SK-N-MC (cell line): ENCODE measurements around the gene CACTIN.

ENCODE experiments used
- DNase-seq: peaks from one replicate; pipeline ENCODE4 v3.0.0-alpha.2; 2011; ENCODE audit warnings: low read depth, low spot score
- H3K27ac ChIP-seq: fragments of 200-600 bp; sonication (generic); 2 replicates; pipeline ENCODE4 v1.5.1; 2016; ENCODE audit warnings: mixed run types
- H3K36me3 ChIP-seq: fragments of 200-600 bp; sonication (generic); 2 replicates; pipeline ENCODE4 v1.6.1; 2017; ENCODE audit warnings: antibody characterized with exemption, low read length, mixed read lengths; ENCODE audit not compliant: insufficient read depth
- H3K4me3 ChIP-seq: fragments of 200-600 bp; sonication (generic); 2 replicates; pipeline ENCODE4 v1.5.1; 2016
- H3K9ac ChIP-seq: fragments of 200-600 bp; sonication (generic); 2 replicates; pipeline ENCODE4 v1.8.0; 2017; ENCODE audit warnings: mixed run types, mixed read lengths; ENCODE audit not compliant: insufficient read length
- H3K9me3 ChIP-seq: fragments of 200-600 bp; sonication (generic); 2 replicates; pipeline ENCODE4 v1.6.1; 2017; ENCODE audit warnings: low read depth, mild to moderate bottlenecking, antibody characterized with exemption, low read length, moderate library complexity, mixed read lengths
- EZH2 ChIP-seq: fragments of 200-600 bp; sonication (generic); IDR thresholded peaks from one replicate; pipeline ENCODE4 v1.6.1; 2017; ENCODE audit warnings: antibody characterized with exemption
- FOXP2 ChIP-seq: optimal IDR thresholded peaks from 2 replicates; pipeline ENCODE3; 2011; ENCODE audit warnings: mild to moderate bottlenecking, moderate library complexity; ENCODE audit not compliant: insufficient read depth; ENCODE audit errors: extremely low read length, control extremely low read depth
- POLR2AphosphoS5 ChIP-seq: IDR thresholded peaks from 2 replicates; pipeline ENCODE4 v1.6.1; 2012; ENCODE audit warnings: mild to moderate bottlenecking, low read depth, low read length, borderline replicate concordance

Gene CACTIN

GRCh38 chr19:3642987-3643673, 16.5 kb upstream of the CACTIN start:
- H3K36me3 ChIP-seq, result no peaks in the 10 kb centered on the region
- no peak for TF ChIP-seq FOXP2
- no peak for TF ChIP-seq POLR2AphosphoS5
- TF ChIP-seq EZH2, result no peak
- no peak overlapping the region for H3K9ac ChIP-seq
- no peak overlapping the region for H3K4me3 ChIP-seq
- no peaks in the 10 kb centered on the region for H3K9me3 ChIP-seq
- no peak for DNase-seq
- no peak overlapping the region for H3K27ac ChIP-seq

GRCh38 chr19:3642296-3642695, 15.7 kb upstream of the CACTIN start:
- Histone ChIP-seq H3K9ac (no peak overlapping the region), H3K4me3 (no peak overlapping the region), H3K9me3 (no peaks in the 10 kb centered on the region), H3K36me3 (no peaks in the 10 kb centered on the region), H3K27ac (no peak overlapping the region)
- TF ChIP-seq EZH2, result no peak
- TF ChIP-seq FOXP2, result no peak
- no peak for TF ChIP-seq POLR2AphosphoS5
- DNase-seq, result no peak

- TF ChIP-seq EZH2 (no peak), FOXP2 (no peak), POLR2AphosphoS5 (no peak)
These were observed 15.1 kb upstream of the CACTIN start for GRCh38 chr19:3641515-3642269.

DNA sequence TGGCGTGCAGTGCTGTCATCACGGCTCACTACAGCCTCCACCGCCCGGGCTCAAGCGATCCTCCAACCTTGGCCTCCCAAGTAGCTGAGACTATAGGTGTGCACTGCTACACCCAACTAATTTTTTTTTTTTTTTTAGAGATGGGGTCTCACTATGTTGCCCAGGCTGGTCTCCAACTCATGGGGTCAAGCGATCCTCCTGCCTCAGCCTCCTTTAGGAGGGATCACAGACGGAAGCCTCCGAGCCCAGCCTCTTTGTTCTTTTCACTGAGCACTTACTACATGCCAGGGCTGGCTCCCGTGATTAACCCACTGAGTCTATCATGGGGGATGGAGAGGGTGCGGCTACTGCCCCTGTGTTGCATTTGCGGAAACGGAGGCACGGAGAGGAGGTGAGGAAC, 12.9 kb upstream of the CACTIN start:
- Histone ChIP-seq H3K27ac (no peak overlapping the region), H3K9me3 (no peaks in the 10 kb centered on the region), H3K9ac (no peak overlapping the region), H3K4me3 (no peak overlapping the region), H3K36me3 (no peaks in the 10 kb centered on the region)
- TF ChIP-seq POLR2AphosphoS5 (no peak), FOXP2 (no peak), EZH2 (no peak)
- DNase-seq, result no peak

More at GRCh38 chr19:3641515-3642269, 15.1 kb upstream of the CACTIN start:
- Histone ChIP-seq H3K4me3 (no peak overlapping the region), H3K36me3 (no peaks in the 10 kb centered on the region), H3K9ac (no peak overlapping the region), H3K9me3 (no peaks in the 10 kb centered on the region), H3K27ac (no peak overlapping the region)
- DNase-seq, result no peak

DNA sequence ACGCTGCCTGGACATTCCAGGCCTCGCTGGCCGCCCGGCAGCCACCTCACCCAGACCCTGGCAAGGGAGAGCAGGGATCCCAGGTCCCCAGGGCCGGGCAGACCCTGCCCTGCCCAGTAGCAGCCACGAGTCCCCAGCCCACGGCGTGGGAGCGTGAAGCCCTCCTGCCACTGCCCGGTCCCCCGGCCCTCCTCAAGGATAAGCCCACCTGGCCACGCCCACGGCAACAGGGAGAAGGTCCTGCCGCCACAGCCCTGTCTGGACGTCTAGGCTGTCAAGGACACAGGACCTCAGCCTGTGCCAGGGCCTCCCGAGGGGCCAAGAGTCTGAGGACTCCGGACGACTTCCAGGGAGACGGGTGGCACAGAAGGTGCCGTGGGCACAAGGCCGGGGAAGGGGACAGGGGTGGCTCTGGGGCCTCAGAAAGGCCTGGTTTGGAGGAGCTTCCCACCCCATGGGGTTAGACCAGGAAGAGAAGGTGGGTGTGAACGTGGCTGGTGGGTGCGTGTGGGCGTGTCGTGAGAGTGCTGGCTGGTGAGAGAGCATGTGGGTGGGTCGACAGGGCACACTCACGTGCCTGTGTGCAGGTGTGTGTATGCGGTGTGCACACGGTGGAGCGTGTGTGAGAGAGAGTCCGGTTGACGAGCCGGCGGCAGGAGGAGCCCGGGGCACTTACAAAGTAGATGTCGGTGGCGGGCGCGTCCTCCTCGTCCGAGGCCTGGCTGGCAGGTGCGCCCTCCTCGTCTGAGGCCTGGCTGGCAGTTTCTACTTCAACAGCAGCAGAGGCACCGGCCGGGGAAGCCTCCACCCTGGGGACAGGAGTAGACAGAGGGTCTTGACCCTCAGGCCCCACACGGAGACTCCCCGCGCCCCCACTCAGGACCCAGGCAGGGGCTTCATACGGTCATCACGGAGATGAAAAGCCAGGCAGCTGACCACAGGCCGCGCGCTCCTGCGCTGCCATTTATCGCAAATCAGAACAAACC, 11.9 kb upstream of the CACTIN start:
- Histone ChIP-seq H3K4me3 (no peak overlapping the region), H3K9me3 (no peaks in the 10 kb centered on the region), H3K9ac (no peak overlapping the region), H3K27ac (no peak overlapping the region), H3K36me3 (no peaks in the 10 kb centered on the region)
- no peak for TF ChIP-seq FOXP2
- TF ChIP-seq POLR2AphosphoS5, result no peak
- TF ChIP-seq EZH2, result no peak
- no peak for DNase-seq

DNA sequence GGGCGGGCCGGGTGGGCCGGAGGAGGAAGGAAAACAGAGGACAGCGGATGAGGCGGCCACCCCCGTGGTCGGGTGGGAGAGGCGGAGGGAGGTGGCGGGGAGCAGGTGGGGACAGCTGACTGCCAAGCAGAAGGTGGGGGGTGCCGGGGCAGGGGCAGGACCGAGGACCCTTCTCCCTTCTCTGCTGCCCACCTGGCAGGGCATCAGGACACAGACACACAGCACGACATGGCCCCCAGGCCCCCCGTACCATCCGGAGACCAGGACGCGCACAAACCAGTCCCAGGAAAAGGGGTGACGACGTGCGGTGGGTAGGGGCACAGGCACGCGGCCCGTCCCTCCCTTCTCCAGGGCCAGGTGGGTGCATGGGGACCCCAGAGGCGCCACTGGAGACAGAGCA, 11.0 kb upstream of the CACTIN start:
- Histone ChIP-seq H3K9ac (no peak overlapping the region), H3K36me3 (no peaks in the 10 kb centered on the region), H3K4me3 (no peak overlapping the region), H3K9me3 (no peaks in the 10 kb centered on the region), H3K27ac (no peak overlapping the region)
- TF ChIP-seq EZH2, result no peak
- TF ChIP-seq FOXP2, result no peak
- TF ChIP-seq POLR2AphosphoS5, result no peak
- DNase-seq, result no peak

GRCh38 chr19:3636962-3637361, 10.4 kb upstream of the CACTIN start:
- Histone ChIP-seq H3K9ac (no peak overlapping the region), H3K4me3 (no peak overlapping the region), H3K27ac (no peak overlapping the region), H3K36me3 (no peaks in the 10 kb centered on the region), H3K9me3 (no peaks in the 10 kb centered on the region)
- no peak for DNase-seq
- TF ChIP-seq POLR2AphosphoS5 (no peak), FOXP2 (no peak), EZH2 (no peak)

- H3K4me3 ChIP-seq, result no peak overlapping the region
- H3K9ac ChIP-seq, result no peak overlapping the region
- no peak for TF ChIP-seq EZH2
- TF ChIP-seq FOXP2, result no peak
- no peak for TF ChIP-seq POLR2AphosphoS5
- DNase-seq, result no peak
- H3K9me3 ChIP-seq, result no peaks in the 10 kb centered on the region
- no peak overlapping the region for H3K27ac ChIP-seq
- H3K36me3 ChIP-seq, result no peaks in the 10 kb centered on the region
These were observed 9.9 kb upstream of the CACTIN start for GRCh38 chr19:3636506-3636905.

- Histone ChIP-seq H3K36me3 (no peaks in the 10 kb centered on the region), H3K9me3 (no peaks in the 10 kb centered on the region), H3K4me3 (no peak overlapping the region), H3K9ac (no peak overlapping the region), H3K27ac (no peak overlapping the region)
- DNase-seq, result no peak
- no peak for TF ChIP-seq EZH2
- TF ChIP-seq POLR2AphosphoS5, result no peak
- no peak for TF ChIP-seq FOXP2
These were observed 8.0 kb upstream of the CACTIN start for GRCh38 chr19:3634496-3635045.
